GM12891 (cell line): Measurements from ENCODE around the gene DCTN3.

Source experiments
- PAX5 ChIP-seq: IDR thresholded peaks from 2 replicates; pipeline ENCODE4 v1.6.1; 2011; ENCODE audit warnings: low read length, moderate library complexity, mild to moderate bottlenecking; ENCODE audit not compliant: insufficient read depth, severe bottlenecking
- POLR2A ChIP-seq: IDR thresholded peaks from 2 replicates; pipeline ENCODE4 v1.6.1; 2011; ENCODE audit warnings: low read depth, low read length, control low read depth
- POLR2AphosphoS5 ChIP-seq: IDR thresholded peaks from 2 replicates; pipeline ENCODE4 v1.6.1; 2011; ENCODE audit warnings: low read depth, low read length, control low read depth
- SPI1 ChIP-seq: IDR thresholded peaks from 2 replicates; pipeline ENCODE4 v1.6.1; 2011; ENCODE audit warnings: low read depth, low read length, control low read depth

DNA sequence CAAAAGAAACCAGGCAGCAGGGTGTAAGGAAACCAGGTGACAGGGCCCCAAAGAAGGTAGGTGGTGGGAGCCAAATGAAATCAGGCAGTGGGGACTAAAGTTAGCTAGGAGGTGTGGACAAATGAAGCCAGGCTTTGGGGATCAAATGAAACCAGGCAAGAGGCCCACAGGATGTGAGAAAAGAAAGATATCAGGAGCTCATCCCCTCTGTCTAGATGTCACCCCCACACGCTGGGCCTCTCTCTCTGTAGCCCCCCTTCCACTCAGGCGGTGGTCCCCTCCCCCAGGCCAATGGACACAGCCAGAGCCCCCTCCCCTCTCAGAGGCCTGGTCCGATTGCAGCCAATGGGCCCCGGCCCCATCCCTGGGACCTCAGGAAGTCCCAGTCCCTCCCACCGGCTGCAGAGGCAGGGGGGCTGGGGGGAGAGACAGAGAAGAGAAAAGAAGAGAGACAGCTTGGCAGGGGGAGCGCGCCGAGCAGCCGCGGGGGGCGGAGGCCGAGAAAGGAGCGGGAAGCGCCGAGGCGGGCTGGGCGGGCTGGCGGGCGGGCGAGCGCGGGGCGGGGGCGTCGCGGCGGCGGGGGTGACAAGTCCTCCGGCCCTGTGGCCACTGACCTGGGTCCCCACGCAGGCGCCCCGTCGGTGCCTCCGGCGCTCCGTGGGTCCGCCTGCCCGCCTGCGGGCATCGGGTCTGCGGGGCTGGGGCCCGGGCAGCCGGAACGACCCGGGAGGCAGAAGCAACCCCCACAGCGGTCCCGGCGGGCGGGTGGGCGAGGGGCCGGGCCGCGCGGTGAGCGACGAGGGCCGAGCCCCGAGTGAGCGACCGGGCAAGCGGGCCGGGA, 42.7 kb downstream of the DCTN3 start:
- no peak for TF ChIP-seq POLR2AphosphoS5
- no peak for TF ChIP-seq SPI1
- no peak for TF ChIP-seq POLR2A
- no peak for TF ChIP-seq PAX5
